Ammon's horn (tissue), 1 donor: Measurements from ENCODE around the gene OAS1.

ENCODE experiments used
- DNase-seq: peaks from one replicate; pipeline ENCODE4 v3.0.0-alpha.2; 2016; ENCODE audit warnings: low spot score

OAS1 gene

GRCh38 chr12:112965643-112966042 is 58.9 kb downstream of the OAS1 start:
- no peak for DNase-seq

GRCh38 chr12:112967306-112967705 is 60.5 kb downstream of the OAS1 start:
- no peak for DNase-seq

DNA sequence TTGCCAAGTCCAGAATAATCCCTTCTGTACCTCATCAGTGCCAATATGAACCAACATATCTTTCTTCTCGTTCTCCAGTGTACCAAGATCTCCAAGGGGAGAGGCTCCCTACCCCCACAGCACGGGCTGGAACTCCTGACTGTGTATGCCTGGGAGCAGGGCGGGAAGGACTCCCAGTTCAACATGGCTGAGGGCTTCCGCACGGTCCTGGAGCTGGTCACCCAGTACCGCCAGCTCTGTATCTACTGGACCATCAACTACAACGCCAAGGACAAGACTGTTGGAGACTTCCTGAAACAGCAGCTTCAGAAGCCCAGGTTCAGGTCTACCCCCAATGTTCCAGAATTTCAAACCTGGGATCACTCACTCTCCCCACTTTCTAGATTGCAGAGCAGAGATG is 61.1 kb downstream of the OAS1 start:
- DNase-seq = no peak
